Measurements from ENCODE around the gene TRA2B. TPM values are rescaled to one million over a fixed set of nuclear protein-coding genes. Genes with fewer than 3 reads are reported as not detected.

The TRA2B gene
- total RNA-seq (2014; rRNA removed; shearing (Covaris generic)), result 336 and 367 TPM in 2 replicates

DNA sequence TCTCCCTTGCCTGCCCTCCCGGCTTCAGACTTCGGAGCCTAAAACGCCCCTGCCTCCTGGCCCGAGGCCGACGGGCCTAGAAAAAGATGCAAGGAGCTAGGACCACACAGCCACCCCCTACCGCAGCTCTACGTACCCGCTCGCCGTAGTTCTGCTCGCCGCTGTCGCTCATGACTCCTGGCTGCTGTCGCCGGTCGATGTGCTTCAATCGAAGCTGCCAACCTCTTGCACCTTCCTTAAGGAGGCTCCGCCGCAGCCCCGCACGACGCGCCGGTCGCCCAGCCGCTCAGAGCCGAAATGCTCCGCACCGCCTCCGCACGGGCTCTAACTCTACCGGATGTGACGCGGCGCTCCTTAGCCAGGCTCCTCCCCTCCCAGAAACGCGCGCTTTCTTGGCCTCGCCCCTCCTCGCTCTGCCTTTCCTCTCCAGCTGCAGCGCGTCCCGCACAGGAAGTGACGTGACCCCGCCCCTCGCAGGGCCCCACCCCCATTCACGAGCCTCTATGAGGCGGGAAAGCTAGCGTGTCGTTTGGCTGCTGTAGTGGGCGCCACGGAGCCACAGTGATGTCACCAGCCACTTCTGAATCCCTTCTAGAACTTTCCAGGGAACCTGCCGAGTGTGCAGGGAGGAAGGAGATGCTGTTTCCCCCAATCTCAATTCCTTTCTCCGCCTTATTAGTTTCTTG, at the start of gene TRA2B:
TSS of gene TRA2B (minus strand) at position 326 of the 686 bp plus-strand sequence. CDS start at position 172, 154 bp downstream.
- DNase-seq (ENCODE audit: low spot score), result peak; percentile 99

DNA sequence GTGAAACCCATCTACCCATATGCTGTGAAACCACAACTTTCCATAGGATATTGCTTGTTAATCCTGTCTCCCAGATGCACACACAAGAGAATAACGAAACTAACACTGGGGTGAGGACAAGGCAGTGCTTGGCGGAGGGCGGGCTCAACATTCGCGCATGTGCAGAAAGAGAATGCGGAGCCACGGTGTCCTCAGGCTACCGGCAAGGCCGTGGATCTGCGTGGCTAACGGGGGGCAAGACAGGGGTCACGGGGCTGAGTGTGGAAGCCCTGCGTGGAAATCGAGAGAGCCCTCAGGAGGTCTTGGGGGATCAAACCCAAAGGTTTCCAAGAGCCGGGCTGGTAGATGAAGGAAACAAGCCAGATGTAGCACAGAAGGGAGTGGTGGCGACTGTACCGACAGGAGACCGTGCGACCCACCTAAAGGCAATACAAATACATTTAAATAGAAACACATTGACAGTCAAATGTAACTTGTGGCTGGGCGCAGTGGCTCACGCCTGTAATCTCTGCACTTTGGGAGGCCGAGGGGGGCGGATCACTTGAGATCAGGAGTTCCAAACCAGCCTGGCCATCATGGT, 48.5 kb upstream of the TRA2B start:
- no peak for DNase-seq (ENCODE audit: low spot score)

DNA sequence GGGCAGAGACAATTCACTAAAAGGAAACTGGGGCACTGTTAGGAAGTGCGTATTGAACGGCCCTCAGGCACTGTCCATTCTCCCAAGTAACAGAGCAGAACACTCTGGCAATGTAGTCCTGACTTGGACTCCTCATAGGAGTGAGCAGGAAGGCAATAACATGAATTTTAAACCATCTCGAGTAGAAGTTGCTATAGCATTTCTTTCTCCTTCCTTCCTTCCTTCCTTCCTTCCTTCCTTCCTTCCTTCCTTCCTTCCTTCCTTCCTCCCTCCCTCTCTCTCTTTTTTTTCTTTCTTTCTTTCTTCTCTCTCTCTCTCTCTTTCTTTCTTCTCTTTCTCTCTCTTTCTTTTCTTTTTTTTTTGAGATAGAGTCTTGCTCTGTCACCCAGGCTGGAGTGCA, 46.4 kb upstream of the TRA2B start:
- DNase-seq (ENCODE audit: low spot score), result no peak

DNA sequence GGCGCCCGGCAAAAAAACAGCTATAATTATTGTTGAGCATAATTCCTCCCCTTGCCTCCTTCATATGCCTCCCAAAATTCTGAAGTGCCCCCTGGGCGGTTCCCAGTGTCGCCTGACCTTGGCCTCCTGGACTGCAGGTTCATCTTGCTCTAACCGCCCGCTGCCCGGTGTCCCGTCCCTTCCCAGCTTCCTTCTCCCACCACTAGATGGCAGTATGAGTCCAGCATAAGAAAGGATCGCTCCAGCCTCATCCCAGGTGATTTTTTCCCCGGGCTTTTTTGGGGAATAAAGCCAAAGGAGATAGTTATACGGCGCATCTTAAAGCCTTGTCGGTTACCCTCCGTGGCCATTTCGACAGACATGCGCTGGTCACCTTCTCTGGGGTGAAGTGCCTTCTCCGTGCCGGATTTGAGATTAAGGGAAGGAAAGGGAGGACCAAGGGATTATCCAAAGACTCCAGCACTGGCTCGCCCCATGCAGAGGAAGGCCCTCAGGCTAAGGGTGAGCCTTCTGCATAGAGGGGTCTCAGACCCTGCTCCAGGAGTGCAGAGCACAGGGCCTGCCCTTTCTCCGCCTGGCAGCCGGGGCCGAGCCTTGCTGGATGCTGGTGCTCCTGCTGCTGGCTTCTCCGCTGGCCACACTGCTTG, 45.8 kb upstream of the TRA2B start:
- DNase-seq (ENCODE audit: low spot score), result peak; percentile 74

DNA sequence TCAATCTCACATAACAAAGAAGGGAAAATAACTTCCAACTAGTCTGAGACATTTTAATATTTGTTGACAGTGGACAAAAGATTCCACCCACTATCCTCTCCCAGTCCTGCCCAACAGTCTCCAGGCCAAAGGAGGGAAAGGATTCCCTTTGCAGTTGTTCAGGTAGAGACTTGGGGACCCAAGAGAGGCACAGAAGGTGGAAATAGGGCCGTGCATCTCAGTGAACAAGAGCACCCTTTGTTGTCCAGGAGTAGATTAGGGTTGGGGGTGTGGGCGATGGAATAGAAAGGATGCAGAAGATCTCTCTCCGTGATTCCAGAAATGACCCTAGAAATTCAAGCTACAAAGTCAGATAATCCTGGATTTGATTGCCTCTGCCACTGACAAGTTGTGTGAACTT, 44.8 kb upstream of the TRA2B start:
- no peak for DNase-seq (ENCODE audit: low spot score)

DNA sequence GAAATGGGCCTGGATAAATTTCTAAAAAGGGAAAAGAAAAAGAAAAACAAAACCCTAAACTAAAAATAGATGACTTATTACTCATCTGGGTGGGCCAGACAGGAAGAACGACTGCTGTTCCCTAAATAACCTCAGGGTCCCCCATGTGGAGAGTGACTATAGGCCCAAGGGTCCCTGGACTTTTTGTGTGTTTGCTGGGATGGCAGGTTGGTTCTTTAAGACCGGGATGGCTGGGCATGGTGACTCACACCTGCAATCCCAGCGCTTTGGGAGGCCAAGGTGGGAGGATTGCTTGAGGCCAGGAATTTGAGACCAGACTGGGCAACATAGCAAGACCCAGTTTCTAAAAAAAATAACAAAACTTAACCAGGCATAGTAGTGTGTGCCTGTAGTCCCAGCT, 43.8 kb upstream of the TRA2B start:
- no peak for DNase-seq (ENCODE audit: low spot score)

DNA sequence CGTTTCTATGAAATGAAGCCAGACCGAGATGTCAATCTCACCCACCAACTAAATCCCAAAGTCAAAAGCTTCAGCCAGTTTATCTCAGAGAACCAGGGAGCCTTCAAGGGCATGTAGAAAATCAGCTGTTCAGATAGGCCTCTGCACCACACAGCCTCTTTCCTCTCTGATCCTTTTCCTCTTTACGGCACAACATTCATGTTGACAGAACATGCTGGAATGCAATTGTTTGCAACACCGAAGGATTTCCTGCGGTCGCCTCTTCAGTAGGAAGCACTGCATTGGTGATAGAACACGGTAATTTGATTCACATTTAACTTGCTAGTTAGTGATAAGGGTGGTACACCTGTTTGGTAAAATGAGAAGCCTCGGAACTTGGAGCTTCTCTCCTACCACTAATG, 41.9 kb upstream of the TRA2B start:
- no peak for DNase-seq (ENCODE audit: low spot score)

DNA sequence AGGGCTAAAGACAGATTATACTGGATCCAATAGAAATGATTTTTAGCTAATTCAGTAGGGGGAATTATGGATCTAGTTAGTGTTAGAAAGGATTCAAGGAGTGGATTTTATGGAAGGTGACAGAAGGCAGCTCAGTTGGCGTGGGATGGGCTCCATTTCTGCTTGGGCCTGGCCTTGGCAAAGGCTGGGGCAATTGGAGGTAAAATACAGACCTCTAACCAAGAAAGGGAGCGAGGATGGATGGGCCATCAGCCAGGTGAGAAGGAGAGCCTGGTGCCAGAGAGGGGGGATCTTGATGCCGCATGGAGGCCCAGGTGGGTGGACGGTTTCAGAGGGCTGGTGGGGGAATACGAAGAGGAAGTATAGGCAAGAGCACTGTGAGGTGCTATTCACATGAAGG, 40.7 kb upstream of the TRA2B start:
- no peak for DNase-seq (ENCODE audit: low spot score)

DNA sequence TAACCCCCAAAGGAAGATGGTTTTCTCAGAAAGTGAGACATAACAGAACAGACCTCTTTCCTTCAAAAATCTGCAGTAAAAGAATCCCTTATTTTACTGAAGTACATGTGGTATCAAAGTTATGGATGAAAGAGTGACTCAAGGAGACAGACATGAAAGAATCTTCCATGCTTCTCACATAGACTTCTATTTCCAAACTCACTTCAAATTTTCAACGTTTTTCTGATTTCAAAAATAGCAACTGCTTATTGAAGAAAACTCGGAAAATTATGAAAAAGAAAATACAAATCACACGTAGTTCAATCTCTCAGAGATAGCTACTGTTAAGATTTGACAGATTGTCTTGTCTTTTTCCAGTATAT, 39.8 kb upstream of the TRA2B start:
- DNase-seq (ENCODE audit: low spot score), result no peak

DNA sequence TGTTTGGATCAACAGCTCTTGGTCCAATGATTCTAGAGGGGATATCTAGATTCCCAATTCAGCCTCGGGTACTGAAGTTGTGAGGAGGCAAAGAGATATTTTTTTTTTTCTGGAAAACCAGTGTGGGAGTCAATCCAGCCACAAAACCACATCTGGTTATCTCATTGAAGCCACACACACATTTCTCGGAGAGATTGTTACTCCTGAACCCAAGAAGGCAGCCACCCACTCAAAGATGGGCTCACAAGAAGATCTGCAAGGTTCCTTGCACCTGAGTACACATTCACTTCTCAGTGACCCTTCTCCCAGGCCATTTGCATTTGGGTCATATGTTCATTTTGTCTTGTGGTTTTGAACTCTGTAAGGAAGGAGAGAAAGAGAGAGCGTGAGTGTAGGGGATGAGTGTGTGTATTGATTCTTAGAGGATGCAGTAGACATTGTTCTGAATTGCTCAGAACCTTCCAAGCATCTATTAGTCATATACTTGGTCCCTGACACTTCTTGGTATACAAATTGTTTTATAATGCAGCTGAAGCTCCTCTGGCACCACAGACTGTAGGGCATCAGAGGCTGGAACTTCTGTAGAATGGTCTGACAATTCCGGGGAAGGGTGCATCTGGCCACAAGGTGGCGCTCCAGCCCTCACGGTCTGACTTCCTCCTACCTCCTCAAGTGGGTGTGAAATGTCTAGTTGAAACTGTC, 39.3 kb upstream of the TRA2B start:
- peak; percentile 69 for DNase-seq (ENCODE audit: low spot score)

DNA sequence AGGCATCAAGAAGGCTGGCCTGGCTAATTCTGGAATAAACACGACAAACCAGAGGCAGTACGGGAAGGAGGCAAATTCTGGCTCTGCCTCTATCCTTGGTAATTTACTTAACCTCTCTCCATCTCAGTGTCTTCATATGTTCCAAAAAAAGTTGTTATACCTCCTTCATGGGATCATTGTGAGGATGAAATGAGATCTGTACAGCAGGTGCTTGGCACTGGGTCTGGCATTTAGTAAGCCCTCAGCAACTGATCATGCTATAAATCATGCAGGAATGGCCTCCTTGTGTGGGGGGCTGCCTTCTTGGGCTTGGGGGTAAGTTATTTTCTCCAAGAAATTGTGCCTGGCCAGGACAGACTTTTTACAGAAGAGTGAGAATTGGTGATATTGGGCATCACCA, 38.3 kb upstream of the TRA2B start:
- DNase-seq (ENCODE audit: low spot score), result no peak

DNA sequence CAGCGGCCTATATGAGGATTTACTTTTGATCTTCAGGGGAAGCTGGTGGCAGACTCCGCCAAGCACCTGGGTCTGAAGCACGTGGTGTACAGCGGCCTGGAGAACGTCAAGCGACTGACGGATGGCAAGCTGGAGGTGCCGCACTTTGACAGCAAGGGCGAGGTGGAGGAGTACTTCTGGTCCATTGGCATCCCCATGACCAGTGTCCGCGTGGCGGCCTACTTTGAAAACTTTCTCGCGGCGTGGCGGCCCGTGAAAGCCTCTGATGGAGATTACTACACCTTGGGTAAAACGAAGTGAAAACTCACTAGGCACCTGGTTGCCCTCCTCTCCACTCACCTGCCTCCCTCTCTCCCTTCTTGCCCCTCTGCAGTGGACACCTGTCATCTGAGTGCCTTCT, 33.8 kb upstream of the TRA2B start:
- DNase-seq (ENCODE audit: low spot score), result no peak

DNA sequence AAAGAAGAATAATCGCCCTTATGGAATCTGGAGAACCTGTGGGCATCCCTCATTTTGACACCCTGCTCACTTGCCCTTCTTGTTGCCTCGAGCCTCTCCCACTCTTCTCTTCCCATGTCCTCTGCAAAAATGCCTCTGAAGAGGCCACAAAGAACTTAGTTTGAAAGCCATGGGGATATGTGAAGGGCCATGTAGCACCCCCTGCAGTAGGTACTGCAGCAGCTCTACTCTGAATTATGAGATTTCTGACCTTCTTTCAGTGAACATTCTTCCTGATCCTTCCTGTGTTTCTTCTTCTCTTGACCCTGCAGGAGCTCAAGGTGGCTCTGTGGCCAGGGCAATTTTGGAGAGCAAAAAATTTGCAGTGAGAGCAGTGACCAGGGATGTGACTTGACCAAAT, 30.4 kb upstream of the TRA2B start:
- no peak for DNase-seq (ENCODE audit: low spot score)

DNA sequence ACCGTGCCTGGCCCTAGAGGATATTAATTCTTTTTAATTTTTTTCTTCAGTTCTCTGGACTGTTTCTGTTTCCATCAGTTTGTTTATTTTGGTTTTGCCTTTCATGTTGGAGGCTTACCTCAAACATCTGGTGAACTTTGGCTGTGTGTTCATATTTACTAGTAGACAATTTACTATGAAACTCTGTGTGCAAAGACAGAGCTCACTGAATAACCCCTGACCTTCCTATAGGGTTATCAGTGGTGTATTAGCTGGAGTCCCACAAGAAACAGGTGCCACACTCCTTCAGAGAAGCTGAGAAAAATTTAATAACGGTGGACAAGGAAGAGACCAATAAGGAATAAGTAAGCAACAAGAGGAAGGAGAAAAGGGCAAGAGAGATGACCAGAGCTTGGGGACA, 28.8 kb upstream of the TRA2B start:
- no peak for DNase-seq (ENCODE audit: low spot score)

DNA sequence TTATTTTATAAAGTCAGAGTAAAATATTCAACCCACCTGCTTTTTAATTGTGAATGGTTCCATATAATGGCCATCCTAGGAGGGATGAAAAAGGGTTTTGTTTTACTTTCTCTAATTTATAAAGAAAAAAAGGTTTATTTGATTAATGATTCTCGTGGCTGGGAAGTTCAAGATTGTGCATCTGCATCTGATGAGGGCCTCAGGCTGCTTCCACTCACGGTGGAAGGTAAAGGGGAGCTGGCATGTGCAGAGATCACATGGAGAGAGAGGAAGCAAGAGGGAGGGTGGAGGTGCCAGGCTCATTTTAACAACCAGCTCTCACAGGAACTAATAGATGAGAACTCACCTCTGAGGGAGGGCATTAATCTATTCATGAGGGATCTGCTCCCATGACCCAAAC, 27.7 kb upstream of the TRA2B start:
- DNase-seq (ENCODE audit: low spot score), result no peak

DNA sequence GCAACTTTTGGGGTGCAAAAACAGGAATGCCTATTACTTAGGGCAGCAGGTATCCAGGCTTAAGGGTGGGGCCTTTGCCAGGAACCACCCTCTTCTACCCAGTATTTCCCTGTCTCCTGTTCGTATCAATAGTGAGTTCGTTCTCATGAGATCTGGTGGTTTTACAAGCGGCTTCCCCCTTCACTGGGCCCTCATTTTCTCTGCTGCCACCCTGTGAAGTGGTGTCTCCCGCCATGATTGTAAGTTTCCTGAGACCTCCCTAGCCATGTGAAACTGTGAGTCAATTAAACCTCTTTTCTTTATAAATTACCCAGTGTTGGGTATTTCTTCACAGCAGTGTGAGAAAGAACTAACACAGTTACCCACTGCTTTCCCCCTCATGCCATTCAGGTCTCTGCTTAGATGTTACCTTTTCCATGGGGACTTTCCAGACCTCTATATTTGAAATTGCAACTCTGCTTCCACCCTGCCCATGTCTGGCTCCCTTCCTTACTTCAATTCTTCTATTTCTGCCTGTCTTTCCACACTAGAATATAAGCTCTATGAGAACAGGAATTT, 23.9 kb upstream of the TRA2B start:
- DNase-seq (ENCODE audit: low spot score), result no peak

DNA sequence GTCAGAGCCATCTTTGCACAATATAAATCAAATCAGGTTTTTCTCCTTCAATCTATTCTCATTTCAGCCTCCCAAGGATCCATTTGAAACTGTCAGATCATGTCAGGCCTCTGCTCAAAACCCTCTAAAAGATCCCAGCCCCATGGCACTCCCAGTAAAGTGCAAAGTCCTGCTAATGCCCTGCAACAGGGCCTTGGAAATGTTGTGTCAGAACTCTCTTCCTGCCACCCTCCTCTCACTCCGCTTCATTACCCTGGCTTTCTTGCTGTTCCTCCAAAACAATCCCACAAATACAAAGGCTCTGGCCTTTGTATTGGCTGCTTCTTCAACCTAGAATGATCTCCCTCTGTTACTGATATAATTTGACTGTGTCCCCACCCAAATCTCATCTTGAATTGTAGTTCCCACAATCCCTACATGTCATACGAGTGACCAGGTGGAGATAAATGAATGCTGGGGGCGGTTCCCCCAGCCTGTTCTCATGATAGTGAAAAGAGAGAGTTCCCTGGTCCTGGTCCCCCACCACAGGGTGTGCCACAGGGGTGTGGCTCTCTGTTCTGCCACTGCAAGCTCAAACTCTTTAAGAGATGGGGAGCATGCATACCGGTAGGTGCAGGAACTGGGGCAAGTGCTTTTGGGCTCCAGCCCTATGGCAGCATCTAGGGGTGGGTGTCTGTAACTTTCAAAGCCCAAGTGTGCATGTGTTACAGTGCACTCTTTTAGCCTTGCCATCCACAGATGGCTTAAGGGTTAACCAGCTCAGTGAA, 22.9 kb upstream of the TRA2B start:
- DNase-seq (ENCODE audit: low spot score), result no peak

DNA sequence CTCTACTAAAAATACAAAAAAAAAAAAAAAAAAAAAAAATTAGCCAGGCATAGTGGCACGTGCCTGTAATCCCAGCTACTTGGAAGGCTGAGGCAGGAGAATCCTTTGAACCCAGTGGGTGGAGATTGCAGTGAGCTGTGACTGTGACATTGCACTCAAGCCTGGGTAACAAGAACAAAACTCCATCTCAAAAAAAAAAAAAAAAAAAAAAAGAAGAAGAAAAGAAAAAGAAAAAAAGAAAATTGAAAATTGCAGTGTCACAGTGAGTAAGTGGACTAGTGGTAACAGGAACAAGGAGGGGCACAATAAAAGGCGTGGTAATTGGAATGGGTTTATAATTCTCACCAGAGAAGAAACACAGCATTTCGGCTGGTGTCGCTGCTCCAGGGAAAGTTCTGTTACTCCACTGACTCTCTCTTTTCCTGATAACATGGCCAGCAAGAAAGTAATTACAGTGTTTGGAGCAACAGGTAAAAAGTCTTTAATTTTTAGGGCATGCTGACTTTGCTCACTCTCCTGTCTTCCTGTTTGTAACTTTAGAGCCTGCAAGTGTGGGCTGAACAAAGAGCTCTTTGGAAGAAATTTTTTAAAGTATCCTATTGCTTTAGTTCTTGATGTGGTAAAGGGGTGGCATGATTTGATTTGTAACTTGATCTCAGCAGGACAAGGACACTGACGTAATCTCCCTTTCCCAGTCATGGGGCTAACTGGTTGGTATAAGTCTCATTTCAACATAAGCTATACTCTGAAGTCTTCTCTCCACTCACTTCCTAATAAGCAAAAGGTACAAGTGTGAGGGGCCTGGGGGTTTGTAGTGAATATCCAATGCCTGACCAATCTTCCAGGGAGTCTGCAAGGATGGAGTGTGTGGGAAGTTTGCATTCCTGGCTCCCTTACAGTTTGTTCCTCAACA, 22.1 kb upstream of the TRA2B start:
- DNase-seq (ENCODE audit: low spot score), result peak; percentile 95

DNA sequence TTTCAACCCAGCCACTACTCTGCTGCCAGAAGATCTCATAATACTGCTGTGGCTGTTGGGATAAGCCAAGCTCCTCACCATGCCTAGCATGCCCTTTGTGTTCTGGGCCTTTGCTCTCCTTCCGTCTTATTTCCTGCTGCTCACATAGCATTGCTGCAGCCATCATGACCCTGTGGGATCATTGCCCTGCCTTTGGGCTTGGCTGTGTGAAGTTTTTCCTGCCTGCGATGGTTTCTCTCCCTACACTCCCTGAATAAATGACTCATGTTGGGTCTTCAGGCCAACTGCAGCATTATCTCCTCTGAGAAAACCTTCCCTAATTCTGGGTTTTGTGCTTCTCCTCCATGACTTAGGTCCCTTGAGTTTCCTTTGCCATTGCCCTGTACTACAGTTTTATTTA, 20.8 kb upstream of the TRA2B start:
- DNase-seq (ENCODE audit: low spot score), result no peak

DNA sequence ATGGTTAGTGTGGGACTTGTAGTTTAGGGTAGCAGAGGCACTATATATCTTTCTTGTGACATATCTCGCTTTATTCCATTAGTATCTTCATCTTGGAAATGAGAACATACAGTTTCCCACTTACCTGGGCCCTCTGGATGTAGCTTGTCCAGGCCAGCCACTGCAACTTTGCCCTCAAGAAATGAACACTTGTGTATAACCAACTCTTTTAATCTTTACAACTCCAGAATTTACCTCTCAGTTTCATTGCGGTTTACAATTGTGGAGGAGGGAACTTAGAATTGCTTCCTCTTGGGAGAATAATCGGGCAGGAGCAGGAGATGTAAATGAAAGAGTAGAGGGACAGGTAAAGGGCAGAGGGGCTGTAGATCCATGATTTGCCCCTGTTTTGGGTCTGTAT, 18.4 kb upstream of the TRA2B start:
- no peak for DNase-seq (ENCODE audit: low spot score)

DNA sequence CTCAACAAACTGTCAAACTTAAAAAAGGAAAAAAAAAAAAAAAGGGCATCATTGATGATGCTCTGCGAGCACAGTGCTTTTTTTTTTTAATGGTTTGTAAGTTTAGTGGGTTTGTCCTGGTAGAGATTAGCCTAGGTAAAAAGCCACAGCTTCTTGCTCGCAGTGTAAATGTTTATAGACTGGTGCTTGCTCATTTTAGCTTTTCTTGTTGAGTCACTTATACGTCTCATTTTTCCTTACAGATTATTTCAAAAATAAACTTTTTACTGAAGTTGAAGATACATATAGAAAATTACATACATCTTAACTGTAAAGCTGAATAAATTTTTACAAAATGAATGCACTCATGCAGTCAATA, 16.5 kb upstream of the TRA2B start:
- peak; percentile 75 for DNase-seq (ENCODE audit: low spot score)

Data from H4 (cell line).